RPMI7951 (cell line): Measurements from ENCODE around the gene FMN1. TPM values are rescaled to one million over a fixed set of nuclear protein-coding genes. Genes with fewer than 3 reads are reported as not detected.

Experiments used
- DNase-seq: peaks from one replicate; pipeline ENCODE4 v3.0.0-alpha.2; 2012; ENCODE audit warnings: low read depth
- total RNA-seq: library from RNA; depleted of rRNA; stranded (reverse); fragments of >200 nt; shearing (Covaris generic); gene quantifications from 2 replicates; pipeline ENCODE4 v1.2.3, GENCODE V29; 2014; rRNA removed

FMN1 gene
- total RNA-seq, 1 experiment from 2014 or later = 5.0 TPM

GRCh38 chr15:32723171-32723948 lies 471.2 kb downstream of the FMN1 start:
- no peak for DNase-seq

GRCh38 chr15:32722136-32722535 lies 472.4 kb downstream of the FMN1 start:
- no peak for DNase-seq

DNA sequence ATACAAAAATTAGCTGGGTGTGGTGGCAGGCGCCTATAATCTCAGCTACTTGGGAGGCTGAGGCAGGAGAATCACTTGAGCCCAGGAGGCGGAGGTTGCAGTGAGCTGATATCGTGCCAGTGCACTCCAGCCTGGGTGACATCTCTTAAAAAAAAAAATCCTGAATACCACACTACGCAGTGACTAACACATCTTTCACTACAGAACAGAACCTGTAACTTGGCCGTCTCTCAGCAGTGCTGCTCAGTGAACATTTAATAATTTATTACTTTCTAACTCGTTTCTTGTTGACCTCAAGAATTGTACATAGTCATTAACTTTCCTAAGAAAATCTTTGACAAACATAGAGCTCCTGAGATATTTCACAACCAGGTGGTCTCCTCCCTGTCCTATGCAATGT lies 472.9 kb downstream of the FMN1 start:
- peak; percentile 69 for DNase-seq

DNA sequence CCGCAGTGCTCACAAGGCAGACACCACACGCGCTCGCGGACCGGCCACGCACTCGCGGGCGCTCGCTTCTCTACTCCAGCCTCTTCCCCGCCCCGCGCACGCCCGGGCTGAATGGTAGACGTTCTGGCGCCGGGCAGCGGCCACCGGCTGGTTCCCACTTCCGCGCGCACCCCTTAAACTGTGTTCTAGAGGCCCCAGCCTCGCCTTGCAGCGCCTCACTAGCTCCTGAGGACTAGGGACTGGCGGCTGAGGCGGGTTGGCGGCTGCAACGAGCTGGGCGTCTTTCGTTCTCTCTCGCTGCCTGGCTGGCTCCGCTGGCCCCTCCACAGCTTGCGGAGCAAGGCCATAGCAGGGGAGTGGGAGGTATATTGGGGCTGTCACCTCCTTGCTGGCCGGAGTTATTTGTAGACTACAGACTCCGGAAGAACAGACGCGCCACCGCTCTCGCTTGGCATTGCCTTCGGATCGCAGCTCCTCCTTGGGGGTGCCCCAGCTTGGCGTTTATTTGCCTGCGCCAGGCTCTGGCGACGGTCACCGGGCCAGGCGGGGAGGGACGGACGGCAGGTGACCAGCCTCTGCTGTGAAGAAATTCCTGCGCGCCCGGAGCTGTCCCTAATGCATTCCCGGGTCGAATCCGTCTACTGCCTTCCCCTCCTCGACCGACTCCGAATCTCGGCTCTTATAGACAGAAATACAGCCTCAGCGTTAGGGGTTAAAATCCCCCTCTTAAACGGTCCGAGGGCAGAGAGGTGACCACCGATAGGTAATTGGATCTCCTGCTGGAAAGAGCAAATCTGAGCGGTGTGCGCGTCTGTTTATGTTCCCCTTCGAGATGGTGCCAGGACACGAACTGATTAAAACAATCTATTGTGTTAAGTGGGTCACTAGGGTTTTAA lies 475.4 kb downstream of the FMN1 start:
- peak; percentile 39 for DNase-seq

DNA sequence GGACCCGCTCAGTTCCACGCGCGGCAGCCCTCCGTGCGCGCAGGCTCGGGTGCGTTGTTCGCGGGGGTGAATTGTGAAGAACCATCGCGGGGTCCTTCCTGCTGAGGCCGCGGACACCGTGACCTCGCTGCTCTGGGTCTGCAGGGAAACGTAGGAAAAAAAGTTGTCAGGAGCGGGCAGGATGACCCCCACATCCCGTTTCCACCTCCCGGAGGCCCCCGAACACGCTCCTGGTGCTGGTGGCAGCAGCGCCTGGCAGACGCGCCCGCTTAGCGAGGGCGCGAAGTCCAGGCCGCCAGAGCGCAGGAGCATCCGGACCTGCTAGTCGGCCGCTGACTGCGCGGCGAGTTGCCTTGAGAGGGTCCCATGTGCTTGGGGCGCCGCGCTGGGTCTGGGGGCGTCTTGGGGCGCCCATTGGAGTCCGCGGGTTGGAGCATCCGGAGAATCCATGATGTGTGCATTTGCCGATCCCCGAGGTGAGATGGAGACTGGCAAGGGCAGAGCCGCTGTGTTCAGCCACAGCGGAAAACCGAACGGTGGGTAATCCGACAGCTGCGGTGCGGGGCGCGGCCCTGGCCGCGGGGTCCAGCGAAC lies 476.2 kb downstream of the FMN1 start:
- peak; percentile 62 for DNase-seq

GRCh38 chr15:32717426-32718226 lies 476.9 kb downstream of the FMN1 start, which contains the start of gene GREM1:
Gene GREM1, plus strand, starts transcription at chr15:32718004. Its CDS starts 12,687 bp downstream, at chr15:32730691.
- DNase-seq = peak; percentile 69

GRCh38 chr15:32716915-32717425 lies 477.5 kb downstream of the FMN1 start:
- DNase-seq = no peak

GRCh38 chr15:32716216-32716914 lies 478.1 kb downstream of the FMN1 start:
- DNase-seq = no peak

Other genes starting within 250 kb of the FMN1 start
- under 0.01 TPM in 1 of 2 replicates, not detected in the other for gene RYR3, start 116.3 kb upstream of the FMN1 start, total RNA-seq